NOMO-1 treated with DMSO at 0.1 percent for 48 hours (cell line): ENCODE results near the gene AHCYL2.
"Not testable (repeated sequence)": the region's sequence is repeated elsewhere in the genome, so short reads cannot be mapped to it uniquely, and the experiment has no call there.

ENCODE experiments used
- DNase-seq: peaks from one replicate; lab custom pipeline; 2025; ENCODE audit not compliant: unreplicated experiment; lab: John Stamatoyannopoulos, UW

AHCYL2 gene

DNA sequence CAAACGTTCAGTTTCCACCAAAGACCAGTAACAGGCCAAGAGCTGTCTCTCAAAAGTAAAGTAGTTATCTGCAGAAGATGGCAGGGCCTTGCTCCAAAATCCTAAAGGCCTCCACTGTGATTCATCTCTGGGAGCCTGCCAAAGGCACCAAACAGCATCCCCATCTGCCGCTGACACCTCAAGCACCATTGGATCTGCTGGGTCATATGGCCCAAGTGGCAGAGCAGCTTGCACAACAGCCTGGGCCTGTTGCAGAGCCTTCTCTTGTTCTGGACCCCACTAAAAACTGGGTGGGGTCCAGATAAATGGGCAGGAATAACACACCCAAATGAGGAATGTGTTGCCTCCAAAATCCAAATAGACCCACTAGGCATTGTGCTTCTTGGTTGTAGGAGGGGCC lies 222.1 kb downstream of the AHCYL2 start:
- DNase-seq: not testable (repeated sequence)

DNA sequence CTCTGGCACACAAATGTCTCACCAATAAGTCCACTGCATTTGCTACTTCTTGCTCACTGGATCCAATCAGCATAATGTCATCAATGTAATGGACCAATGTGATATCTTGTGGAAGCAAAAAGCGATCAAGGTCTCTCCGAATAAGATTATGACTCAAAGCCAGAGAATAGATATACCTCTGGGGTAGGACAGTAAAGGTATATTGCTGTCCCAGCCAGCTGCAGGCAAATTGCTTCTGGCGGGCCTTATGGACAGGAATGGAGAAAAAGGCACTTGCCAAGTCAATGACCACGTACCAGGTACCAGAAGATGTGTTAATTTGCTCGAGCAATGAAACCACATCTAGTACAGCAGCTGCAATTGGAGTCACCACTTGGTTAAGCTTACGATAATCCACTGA lies 222.6 kb downstream of the AHCYL2 start:
- DNase-seq: not testable (repeated sequence)

DNA sequence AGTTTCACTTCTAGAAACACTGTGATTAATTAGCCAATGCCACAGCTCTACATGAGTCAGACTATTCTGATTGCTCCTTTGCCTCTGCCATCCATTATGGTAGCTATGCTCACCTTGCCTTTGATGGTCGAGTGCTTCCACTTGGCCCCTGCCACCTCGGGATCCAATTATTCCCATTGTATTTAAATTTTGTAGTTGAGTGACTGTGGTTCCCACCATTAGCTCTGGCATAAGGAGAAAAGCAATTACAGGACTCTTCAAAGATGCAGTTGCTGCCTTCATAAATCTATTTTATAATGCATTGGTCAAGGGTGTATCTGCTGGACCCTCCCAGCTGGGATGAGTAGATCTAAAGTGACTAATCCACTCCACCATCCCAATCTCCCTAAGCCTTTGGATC lies 223.8 kb downstream of the AHCYL2 start:
- not testable (repeated sequence) for DNase-seq

DNA sequence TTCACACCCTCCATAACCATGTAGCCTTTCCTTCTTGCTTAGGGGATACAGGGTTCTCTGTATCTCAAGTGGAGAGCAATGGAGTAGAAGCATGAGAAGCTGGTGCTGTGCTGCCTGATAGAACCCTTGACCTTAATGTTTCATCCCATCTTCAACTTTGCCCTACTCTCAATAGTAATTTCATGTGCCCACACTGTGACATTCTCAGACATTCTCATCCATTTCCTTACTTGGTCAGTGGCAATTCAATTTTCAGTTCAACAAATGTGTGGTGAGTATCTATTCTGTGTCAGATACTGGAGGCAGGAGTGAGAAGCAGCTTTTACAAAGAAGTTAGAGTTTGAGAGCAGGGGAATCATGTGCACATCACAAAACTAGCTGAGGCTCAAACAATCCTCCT lies 225.5 kb downstream of the AHCYL2 start:
- no peak for DNase-seq

DNA sequence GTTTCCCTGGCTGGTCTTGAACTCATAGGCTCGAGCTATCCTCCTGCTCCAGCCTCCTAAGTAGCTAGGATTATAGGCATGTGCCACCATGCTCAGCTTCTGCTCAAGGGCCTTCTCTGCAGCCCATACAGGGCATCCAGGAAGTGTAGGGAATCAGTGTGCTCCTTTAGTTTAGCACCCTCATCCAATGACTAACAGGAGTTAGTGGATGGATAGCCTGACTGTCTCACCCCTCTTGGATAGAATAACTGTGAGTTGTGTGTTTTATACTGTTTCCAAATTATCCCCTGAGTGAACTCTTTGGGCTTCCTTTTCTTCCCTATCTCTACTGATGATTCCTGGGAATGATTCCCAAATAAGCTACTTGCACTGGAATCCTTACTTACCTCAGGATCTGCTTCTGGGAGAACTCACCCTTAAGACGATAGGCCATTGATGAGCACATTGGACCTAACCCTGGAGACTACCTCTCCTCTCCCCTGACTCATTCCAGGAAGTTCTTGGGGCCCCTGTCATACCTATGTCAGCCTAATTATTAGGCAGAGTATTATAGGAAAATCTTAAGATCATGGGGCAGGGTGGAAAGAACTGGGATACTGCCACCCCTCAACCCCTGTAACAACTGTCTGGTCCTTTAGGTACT lies 227.9 kb downstream of the AHCYL2 start:
- DNase-seq: no peak

DNA sequence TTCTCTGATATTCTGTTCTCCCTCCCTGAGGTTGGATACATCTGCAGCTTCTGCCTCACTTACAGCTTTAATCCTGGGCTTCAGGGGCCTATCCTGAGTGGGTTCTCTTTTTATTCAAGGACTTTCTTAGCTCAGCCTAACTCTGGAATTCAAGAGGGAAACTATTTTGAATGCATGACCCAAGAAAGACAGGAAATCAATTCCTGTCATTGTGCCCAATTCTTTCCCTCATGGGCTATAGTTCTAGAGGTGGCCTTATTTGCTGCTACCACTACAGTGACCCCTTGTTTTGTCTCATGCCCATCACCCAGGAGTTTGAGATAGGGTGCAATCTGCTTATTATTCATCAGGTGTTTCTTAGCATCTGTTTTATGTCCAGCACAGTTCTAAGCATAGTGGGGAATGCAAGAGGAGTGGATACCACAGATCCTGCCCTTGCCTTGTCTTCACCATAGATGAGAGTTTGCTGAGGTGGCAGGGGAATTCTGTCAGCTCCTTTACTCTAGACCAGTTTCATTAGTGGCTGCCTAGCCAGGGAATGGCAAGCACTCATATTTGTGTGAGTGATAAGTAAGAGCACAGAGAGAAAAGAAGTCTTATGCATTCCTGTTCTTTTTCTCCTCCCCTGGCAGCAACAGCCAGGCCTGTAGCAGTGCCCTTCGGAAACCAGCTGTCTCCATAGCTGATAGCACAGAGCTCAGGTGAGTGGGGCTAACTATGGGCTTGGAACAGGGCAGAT lies 228.8 kb downstream of the AHCYL2 start:
- no peak for DNase-seq

DNA sequence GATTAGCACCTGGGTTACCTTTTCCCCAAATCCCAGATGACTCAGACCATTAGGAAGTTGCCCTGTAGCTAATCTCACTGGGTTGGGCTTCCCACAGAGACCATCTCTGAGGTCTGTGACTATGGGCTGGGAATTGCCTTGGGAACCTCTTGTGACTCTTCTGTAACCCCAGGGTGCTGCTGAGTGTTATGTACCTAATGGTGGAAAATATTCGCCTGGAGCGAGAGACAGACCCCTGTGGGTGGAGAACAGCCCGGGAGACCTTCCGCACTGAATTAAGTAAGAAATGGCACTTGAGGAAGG lies 229.4 kb downstream of the AHCYL2 start:
- no peak for DNase-seq

DNA sequence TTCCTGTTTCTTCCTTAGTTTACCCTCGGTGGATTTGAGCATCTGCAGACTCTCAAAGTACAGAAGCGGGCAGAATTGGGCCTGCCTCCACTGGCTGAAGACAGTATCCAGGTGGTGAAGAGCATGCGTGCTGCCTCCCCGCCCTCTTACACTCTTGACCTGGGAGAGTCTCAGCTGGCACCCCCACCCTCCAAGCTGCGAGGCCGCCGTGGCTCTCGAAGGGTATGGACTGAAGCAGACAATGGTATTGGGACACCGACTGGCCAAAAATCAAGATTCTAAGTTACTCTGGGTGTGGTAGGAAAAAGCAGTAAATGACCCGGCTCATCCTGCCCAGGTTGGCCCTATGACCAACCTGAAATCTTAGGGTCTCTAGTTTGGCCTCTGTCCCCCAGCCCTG lies 231.6 kb downstream of the AHCYL2 start:
- no peak for DNase-seq

DNA sequence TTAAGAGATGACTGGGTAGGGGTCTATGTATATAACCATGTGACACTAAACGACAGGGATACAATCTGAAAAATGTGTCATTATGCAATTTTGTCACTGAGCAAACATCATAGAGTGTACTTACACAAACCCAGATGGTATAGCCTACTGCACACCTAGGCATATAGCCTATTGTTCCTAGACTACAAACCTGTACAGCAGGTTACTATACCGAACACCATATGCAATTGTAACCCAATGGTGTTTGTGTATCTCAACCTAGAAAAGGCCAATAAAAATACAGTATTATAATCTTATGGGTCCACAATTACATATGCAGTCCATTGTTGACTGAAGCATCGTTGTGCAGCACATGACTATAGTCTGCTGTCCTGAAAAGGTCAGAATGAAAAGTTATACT lies 232.3 kb downstream of the AHCYL2 start:
- DNase-seq: no peak

DNA sequence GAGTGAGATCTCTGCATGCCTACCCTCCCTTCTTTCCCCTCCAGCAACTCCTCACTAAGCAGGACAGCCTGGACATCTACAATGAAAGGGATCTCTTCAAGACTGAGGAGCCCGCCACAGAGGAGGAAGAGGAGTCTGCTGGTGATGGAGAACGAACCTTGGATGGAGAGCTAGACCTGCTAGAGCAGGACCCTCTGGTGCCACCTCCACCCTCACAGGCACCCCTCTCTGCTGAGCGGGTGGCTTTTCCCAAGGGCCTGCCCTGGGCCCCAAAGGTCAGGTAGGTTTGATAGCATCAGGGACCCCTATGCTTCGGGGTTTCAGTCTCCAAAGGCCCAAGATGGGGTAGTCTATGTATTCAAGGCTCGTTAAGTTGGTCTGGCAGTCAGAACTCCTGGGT lies 233.3 kb downstream of the AHCYL2 start:
- no peak for DNase-seq

DNA sequence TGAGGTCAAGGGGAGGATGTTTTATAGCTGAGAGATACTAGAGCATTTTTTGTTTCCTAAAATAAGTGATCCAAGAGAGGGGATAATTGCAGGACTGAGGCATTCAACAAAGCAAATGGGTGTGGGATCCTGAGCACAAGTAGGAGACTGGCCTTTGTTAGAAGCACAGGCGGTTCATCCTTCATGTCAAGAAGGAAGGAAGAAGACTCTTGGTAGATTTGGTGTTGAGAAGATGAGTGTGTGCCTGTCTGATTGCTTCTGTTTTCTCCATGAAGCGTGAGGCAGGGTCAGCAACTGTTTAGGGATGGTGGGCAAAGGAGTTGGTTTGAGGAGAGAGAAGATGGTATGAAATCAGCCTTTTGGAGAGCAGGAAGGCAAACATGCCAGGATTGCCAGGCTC lies 237.0 kb downstream of the AHCYL2 start:
- DNase-seq: no peak

DNA sequence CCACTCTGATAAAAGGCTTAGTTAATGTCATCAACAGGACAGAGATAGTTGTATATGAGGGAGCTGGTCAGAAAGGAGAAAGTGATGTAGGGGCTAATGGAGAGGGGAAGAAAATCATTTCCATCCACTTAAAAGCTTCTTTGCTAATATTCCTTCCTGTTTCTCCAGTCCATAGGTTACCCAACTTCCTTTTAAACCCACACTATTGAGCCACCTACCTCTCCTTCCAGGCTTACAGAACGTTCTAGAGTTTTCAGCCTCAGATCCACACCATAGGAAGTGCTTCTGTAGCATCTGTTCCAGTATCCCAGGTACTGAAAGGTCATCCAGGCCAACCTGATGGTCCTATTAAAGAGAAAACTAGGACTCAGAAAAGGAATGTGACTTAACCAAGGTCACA lies 237.6 kb downstream of the AHCYL2 start:
- peak; percentile 27 for DNase-seq

DNA sequence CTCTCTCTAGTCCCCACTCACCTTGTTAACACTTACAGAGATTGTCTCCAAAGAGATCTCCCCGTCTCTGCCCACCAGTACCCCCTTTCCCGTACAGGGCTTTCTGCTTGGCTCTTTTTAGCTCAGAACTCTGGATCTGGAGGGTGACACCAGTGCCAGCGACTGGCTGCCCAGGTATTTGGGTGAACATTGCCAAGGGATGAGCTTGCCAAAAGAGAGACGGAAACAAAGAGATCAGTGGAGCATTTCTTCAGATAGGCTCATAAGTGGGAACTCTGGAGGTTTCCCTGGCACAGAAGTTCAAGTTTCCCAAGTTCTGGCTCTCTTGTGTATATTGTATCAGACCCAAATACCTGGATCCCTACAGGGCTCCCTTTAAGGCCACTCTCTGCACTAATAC lies 239.4 kb downstream of the AHCYL2 start:
- no peak for DNase-seq

DNA sequence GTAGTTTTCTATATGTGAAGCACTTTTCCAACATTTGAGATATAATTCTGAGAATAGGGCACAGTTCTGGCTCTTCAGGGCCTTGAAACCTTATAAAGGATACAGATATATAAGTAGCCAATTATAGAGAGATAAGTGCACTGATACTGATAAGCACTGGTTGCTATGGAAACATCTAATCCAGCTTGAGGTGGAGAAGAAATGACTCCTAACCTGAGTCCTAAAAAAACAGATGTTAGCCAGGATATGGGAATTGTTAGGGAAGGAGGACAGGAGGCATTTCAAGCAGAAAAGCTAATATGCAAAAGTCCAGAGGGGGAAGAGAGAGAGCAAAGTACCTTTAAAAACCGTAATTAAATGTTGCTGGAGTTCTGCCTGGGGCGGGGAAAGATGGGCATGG lies 240.2 kb downstream of the AHCYL2 start:
- no peak for DNase-seq

DNA sequence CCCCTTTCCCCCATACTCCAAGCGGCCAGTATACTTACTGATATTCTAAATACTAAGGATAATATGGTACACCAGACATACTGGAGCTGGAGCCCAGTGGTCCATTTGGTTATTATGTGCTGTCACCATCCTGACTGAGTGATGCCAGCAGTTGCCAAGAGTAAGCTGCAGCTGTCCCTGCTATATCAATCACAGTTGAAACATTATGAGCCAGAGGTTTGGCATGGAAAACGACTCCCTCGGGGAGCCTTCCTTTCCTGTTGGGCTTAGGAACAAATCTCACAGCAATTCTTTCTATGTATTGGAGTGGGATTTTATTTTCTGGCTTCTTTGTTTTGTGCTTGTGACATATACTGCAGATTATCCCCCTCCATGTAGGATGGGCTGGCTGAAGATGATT lies 242.0 kb downstream of the AHCYL2 start:
- no peak for DNase-seq

DNA sequence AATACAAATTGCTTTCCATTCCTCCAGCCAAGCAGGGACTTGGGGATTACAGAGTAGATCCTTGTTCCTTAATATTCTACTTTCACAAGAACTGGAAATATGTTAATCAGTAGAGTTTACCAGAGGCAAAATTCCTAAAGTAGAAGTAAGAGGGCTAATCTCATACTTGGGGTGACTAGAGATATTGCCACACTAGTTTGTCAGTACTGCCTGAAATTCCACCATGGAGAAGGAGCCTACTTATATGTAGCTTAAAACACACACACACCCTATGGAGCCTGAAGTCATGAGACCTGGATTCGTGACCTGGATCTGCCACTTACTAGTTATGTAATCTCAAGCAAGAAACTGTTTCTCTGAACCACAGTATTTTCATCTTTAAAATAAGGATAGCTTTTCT lies 243.3 kb downstream of the AHCYL2 start:
- DNase-seq: no peak

DNA sequence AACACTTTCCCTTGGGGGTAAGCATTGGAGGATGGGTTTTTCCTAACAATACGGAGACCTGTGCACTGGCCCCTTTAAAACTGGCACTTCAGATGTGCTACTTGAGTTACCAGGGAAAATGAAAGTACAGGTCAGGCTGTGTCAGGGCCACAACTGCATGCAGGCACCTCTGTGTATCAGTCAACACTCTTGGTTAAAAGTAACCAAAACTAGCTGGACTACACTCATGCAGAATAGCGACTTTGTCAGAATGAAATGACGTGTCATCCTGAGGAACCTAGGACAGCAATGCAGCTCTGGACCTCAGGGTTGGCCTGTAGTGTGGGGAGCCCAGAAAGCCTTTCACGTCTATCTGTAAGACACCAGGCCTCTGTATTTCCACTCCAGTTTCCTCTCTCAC lies 243.7 kb downstream of the AHCYL2 start:
- no peak for DNase-seq

DNA sequence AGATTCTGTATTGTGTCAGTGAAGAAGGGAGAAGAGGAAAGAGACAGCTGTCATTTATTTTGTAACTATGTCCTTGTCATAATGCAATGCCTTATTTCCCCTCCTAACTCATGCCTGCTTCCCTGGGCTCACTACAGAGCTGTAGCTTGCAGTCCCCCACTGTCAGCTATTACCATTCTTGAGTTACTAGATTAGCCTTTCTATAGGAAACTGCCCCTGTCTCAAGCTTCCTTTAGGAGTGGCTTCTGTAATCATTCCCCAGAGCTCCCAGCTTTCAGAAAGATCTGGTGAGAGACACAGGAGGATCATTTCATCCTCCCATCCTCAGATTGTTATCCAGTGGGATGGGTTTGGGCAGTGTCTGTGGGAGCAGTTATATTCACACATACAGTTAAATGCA lies 245.1 kb downstream of the AHCYL2 start:
- no peak for DNase-seq

DNA sequence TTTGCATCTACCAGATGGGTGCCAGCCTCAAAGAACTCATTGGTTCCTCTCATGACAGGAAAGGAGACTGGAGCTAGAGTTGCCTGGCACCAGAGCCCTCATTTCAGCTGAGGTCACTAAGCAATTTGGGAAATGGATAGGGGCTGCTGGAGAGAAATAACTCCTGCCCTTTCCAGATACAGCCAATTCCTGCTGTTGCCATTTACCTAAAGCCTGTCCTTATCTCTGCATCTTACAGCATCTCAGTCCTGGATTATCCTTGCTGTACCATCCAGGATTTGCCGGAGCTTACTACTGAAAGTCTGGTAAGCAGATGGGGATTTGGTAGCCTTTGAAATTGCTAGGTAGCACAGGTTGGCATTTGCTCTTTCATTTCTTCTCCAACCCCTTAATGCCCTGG lies 245.6 kb downstream of the AHCYL2 start:
- DNase-seq: no peak

DNA sequence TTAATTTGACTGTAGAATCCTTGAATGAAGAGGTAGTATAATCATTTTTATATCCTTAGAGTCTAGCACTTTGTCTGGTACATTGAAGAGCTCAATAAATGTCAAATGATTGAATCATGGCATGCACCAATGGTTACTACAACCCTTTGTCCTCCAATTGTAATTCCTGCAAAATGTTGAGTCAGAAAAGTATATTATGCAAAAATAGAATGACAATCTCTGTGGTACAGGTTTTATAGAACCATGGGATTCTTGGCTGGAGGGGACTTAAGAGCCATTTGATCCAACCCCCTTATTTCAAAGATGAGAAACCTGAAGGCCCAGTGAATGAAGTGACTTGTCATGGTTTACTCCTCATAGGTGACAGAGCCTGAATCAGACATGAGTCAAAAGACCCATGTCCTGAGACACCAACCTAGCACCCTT lies 246.6 kb downstream of the AHCYL2 start:
- DNase-seq: no peak

DNA sequence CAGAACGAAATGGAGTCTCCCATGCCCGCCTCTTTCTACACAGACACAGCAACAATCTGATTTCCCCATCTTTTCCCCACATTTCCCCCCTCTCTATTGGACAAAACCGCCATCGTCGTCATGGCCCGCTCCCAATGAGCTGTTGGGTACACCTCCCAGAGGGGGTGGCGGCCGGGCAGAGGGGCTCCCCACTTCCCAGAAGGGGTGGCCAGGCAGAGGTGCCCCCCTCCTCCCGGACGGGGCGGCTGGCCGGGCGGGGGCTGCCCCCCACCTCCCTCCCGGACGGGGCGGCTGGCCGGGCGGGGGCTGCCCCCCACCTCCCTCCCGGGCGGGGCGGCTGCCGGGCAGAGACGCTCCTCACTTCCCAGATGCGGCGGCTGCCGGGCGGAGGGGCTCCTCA lies 251.1 kb downstream of the AHCYL2 start:
- not testable (repeated sequence) for DNase-seq

DNA sequence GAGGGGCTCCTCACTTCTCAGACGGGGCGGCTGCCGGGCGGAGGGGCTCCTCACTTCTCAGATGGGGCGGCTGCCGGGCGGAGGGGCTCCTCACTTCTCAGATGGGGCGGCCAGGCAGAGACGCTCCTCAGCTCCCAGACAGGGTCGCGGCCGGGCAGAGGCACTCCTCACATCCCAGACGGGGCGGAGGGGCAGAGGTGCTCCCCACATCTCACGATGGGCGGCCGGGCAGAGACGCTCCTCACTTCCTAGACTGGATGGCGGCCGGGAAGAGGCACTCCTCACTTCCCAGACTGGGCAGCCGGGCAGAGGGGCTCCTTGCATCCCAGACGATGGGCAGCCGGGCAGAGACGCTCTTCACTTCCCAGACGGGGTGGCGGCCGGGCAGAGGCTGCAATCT lies 251.6 kb downstream of the AHCYL2 start:
- DNase-seq: not testable (repeated sequence)
